ENCODE measurements around the gene ZNF117.
"Not testable (repeated sequence)": the region's sequence is repeated elsewhere in the genome, so short reads cannot be mapped to it uniquely, and the experiment has no call there.

Gene ZNF117

GRCh38 chr7:64940021-64940420 lies 50.8 kb downstream of the ZNF117 start:
- H3K36me3 ChIP-seq (ENCODE audit: control insufficient read depth, insufficient read depth, low read length); H3K9ac ChIP-seq (ENCODE audit: low read length); H3K4me1 ChIP-seq (ENCODE audit: control insufficient read depth, insufficient read depth, low read length); H3K9me3 ChIP-seq (ENCODE audit: control insufficient read depth, low read length); H3K4me3 ChIP-seq (ENCODE audit: low read length); H3K27me3 ChIP-seq (ENCODE audit: control insufficient read depth, insufficient read depth, low read length): not testable (repeated sequence)

DNA sequence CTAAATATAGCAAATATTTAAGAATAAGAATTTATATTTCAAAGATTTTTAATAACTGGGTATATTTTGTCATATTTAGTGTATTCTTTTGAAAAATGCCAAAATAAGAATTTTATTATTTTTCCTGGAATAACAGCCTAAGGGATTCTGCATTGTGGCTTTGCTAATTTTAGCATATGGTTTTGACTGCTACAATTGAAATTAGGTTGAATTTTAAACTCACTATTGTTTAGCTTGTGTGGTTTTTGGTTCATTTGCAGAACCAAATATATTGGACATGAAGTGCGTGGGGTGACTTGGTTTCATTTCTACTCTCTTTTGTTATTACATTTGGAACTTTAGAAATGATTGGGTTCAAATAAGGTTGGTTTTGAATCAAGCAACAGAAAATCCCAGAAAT lies 52.3 kb downstream of the ZNF117 start:
- no peak overlapping the region for H3K9ac ChIP-seq (ENCODE audit: low read length)
- H3K36me3 ChIP-seq (ENCODE audit: control insufficient read depth, insufficient read depth, low read length), result no peaks in the 10 kb centered on the region
- H3K9me3 ChIP-seq (ENCODE audit: control insufficient read depth, low read length), result no peaks in the 10 kb centered on the region
- no peaks in the 10 kb centered on the region for H3K27me3 ChIP-seq (ENCODE audit: control insufficient read depth, insufficient read depth, low read length)
- no peaks in the 10 kb centered on the region for H3K4me1 ChIP-seq (ENCODE audit: control insufficient read depth, insufficient read depth, low read length)
- H3K4me3 ChIP-seq (ENCODE audit: low read length), result no peak overlapping the region

GRCh38 chr7:64934478-64934877 lies 56.4 kb downstream of the ZNF117 start:
- Histone ChIP-seq H3K27me3 (ENCODE audit: control insufficient read depth, insufficient read depth, low read length) (no peaks in the 10 kb centered on the region), H3K4me3 (ENCODE audit: low read length) (no peak overlapping the region), H3K9ac (ENCODE audit: low read length) (no peak overlapping the region), H3K9me3 (ENCODE audit: control insufficient read depth, low read length) (no peaks in the 10 kb centered on the region), H3K4me1 (ENCODE audit: control insufficient read depth, insufficient read depth, low read length) (no peaks in the 10 kb centered on the region), H3K36me3 (ENCODE audit: control insufficient read depth, insufficient read depth, low read length) (no peaks in the 10 kb centered on the region)

- H3K36me3 ChIP-seq (ENCODE audit: control insufficient read depth, insufficient read depth, low read length); H3K4me3 ChIP-seq (ENCODE audit: low read length); H3K9me3 ChIP-seq (ENCODE audit: control insufficient read depth, low read length); H3K4me1 ChIP-seq (ENCODE audit: control insufficient read depth, insufficient read depth, low read length); H3K27me3 ChIP-seq (ENCODE audit: control insufficient read depth, insufficient read depth, low read length); H3K9ac ChIP-seq (ENCODE audit: low read length): not testable (repeated sequence)
Measured at GRCh38 chr7:64928252-64929187, 62.3 kb downstream of the ZNF117 start.
